OCI-LY7 (cell line): ENCODE data around the gene HHIP.

ENCODE experiments used
- EZH2phosphoT487 ChIP-seq: fragments of 200-600 bp; sonication (generic); IDR thresholded peaks from 2 replicates; pipeline ENCODE4 v1.6.1; 2018; ENCODE audit warnings: low read depth, borderline replicate concordance, mild to moderate bottlenecking, mixed run types, antibody characterized with exemption, low read length, moderate library complexity, mixed read lengths
- TF ChIP-seq, protein P1 (sequence below): fragments of 200-600 bp; sonication (generic); conservative IDR thresholded peaks from 2 replicates; pipeline ENCODE4 v1.5.1; 2014; ENCODE audit warnings: mild to moderate bottlenecking, antibody characterized with exemption, low read length, moderate library complexity, mixed read lengths

GRCh38 chr4:144709793-144710525 lies 64.0 kb downstream of the HHIP start:
- TF ChIP-seq, protein P1, sequence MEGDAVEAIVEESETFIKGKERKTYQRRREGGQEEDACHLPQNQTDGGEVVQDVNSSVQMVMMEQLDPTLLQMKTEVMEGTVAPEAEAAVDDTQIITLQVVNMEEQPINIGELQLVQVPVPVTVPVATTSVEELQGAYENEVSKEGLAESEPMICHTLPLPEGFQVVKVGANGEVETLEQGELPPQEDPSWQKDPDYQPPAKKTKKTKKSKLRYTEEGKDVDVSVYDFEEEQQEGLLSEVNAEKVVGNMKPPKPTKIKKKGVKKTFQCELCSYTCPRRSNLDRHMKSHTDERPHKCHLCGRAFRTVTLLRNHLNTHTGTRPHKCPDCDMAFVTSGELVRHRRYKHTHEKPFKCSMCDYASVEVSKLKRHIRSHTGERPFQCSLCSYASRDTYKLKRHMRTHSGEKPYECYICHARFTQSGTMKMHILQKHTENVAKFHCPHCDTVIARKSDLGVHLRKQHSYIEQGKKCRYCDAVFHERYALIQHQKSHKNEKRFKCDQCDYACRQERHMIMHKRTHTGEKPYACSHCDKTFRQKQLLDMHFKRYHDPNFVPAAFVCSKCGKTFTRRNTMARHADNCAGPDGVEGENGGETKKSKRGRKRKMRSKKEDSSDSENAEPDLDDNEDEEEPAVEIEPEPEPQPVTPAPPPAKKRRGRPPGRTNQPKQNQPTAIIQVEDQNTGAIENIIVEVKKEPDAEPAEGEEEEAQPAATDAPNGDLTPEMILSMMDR: no peak
- TF ChIP-seq EZH2phosphoT487: no peak
